GM21515 (cell line): ENCODE measurements around the gene HLX.

Experiments
- ATAC-seq: cut with Tn5 transposase; IDR thresholded peaks from one replicate; pipeline ENCODE4 v1.9.1; 2021; ENCODE audit not compliant: unreplicated experiment

The HLX gene

DNA sequence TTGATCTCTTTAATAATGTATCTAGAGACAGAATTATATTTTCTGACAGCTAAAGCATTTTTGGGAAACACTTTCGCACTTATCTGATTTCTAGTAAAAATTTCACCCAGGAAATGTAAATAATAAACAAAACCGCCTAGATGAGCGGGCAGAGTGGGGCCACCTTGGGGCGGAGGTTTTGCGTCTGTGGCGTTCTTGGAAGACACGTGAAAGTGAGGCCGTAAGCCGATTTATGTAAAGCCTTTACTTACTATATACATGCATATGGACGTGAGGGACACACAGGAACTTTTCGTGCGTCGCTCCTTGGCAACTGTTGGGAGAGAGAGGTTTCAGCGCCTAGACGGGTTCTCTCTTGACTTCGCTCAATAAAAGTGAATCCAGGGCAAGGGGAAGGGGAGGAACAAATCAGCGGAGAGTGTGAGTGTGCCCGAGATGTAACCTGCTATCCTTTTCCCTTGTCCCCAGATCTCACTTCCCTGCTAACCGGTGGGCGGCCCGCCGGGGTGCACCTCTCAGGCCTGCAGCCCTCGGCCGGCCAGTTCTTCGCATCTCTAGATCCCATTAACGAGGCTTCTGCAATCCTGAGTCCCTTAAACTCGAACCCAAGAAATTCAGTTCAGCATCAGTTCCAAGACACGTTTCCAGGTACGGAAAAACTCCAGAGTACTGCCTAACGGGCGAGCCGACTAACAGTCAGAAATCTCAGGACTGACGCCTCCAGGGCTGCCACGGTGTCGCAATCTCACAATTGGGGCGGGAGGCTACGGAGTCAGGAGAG is 1.7 kb downstream of the HLX start:
- no peak for ATAC-seq

DNA sequence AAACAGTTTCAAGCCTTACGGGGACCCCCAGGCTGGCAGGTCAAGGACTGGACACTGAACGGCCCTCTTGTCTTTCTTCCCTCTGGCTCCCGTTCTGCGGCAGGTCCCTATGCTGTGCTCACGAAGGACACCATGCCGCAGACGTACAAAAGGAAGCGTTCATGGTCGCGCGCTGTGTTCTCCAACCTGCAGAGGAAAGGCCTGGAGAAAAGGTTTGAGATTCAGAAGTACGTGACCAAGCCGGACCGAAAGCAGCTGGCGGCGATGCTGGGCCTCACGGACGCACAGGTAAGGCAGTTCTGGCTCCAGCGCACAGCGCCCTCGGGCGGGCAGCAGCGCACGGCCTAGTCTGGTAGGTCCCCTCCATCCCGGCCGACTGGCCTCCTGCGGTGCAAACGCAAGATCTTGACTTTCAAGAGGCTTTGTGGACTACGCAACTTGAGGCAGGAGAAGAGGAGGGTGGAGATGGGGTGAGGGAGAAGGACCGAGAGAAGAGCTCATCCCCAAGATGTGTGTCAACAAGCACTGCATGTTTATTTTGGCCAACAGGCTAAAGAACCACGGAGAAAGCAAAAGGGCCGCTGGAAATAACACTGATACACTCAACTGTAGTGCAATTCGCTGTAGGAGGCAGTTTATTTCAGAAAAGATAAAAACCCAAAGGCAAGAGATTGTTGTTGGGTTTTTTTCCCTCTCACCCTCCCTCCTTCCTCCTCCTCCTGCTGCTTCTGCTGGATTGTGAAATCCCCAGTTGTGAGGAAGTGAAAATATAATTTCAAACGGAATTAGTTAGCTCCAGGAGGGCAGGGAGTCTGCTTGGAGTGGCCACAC is 3.0 kb downstream of the HLX start:
- no peak for ATAC-seq

- ATAC-seq, result no peak
These were observed 5.1 kb downstream of the HLX start for GRCh38 chr1:220884109-220884980.

GRCh38 chr1:220884981-220885918 is 6.0 kb downstream of the HLX start:
- ATAC-seq, result no peak

- ATAC-seq, result no peak
These were observed 6.7 kb downstream of the HLX start for GRCh38 chr1:220885971-220886370.

DNA sequence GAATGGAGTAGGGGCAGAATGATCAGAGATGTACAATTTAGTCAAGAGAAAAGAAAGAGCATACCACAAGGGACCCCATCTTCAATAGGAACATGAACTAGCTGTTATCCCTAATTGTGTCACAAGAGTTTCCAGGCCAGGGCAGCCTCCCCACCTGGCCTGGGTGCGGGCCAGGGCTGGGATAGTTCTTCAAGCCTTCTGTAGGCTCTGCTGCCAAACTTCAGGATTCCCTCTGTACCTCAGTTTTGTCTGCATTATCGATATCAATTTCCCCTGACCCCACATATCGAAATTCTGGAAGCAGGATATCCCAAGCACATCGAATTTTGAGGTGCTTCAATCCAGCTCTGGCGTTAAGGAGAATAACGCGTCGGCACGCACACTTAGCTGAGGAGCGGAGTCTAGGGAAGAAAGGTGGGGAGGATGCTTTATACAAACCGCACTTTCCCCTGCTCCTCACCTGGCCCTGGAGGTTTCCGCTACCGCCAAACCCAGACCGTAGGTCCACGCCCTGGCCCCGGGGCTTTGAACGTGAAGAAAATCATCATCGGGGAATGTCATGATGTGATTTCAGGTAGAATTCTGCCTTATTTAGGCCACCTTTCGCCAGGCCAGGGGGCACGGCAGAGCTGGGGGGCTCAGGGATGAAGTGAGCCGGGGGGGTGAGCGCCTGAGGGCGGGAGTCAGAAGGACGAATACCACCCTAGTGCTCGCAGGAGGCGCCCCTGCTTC is 7.4 kb downstream of the HLX start:
- no peak for ATAC-seq

- ATAC-seq, result no peak
These were observed 7.9 kb downstream of the HLX start for GRCh38 chr1:220887202-220887519.

- ATAC-seq, result no peak
These were observed 8.5 kb downstream of the HLX start for GRCh38 chr1:220887520-220888416.

GRCh38 chr1:220888417-220888986 is 9.3 kb downstream of the HLX start:
- ATAC-seq, result no peak

DNA sequence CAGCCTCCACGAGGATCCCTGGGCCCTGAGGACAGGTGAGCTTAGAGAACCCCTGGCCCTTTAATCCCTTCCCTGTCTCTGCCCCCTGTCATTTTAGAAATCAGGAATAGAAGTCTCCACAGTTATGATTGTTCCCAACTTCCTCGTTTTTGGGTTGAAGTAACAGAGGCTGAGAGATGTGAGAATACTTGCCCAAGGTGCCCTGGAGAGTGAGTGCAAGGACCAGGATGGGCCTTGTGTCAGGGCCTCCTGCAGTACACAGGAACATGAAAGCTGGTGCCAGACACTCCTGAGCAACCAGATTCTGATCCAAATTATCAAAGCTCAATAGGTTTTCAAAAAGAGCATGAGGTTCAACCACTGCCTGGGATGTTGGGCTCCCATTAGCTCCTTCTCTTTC is 10.1 kb downstream of the HLX start:
- no peak for ATAC-seq

DNA sequence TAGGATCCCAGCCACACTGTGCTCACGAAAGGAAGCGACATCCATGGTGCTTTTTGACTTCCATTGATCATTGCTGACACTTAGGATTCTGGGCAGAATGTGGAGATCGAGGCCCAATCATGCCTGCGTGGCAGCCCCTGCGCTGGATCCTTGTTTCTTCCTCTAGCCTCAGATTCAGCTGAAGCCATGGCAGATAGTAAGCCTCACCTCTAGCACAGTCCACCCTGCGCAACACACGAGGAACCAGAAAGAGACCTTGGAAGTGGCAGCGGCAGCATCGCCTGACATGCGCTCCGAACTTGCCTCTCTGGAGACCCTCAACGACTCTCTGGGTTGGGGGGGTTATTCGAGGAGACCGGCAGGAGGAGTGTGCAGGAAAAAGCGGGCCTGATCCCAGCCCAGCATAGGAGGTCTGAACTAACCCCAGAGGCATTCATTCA is 10.6 kb downstream of the HLX start:
- no peak for ATAC-seq

GRCh38 chr1:220890602-220891001 is 11.4 kb downstream of the HLX start:
- no peak for ATAC-seq

- ATAC-seq, result no peak
These were observed 12.2 kb downstream of the HLX start for GRCh38 chr1:220891224-220892085.

DNA sequence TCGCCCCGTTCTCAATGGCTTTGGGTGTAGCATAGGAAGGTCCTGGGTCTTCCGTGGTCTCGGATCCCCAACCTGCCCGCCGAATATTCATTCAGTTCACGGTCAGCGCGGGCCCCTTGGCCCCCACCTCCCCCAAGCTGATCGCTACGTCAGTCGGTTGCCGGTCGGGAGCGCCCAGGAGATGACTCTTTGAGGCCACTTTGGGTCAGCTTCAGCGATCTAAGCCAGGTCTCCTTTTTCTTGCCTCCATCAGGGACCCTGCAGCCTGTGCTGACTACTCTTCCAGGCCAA is 12.8 kb downstream of the HLX start:
- no peak for ATAC-seq

DNA sequence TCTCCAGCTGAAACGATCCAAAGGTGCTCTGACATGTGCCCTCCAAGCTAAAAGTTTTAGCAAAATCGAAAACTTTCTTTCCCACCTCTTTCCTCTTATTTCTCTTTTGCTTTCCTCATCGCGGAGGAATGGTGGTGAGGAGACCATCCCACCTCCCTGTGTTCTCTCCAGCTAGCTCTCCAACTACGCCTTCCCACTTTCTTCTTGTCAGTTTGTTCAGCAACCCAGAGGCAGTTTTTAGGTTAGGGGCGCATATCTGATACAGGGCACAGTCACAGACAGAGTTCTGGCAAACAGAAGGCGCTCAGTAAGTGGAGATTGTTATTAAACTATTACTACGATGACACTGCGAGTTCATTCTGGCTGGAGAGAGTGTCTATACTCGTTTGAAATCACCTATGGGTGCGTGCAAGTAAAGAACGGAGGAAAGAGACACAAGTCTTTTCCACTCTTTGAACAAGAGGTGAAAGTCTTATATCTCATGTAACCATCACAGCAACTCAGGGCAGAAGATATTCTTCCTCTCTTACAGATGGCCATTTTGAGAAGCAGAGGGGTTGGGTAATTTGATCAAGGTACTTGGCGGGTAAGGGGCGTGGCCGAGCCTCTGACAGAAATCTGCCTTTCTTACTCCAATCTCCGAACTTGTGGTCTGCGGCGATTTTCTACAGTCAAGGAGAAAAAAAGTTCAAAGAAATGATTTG is 13.9 kb downstream of the HLX start:
- ATAC-seq, result no peak

- no peak for ATAC-seq
These were observed 14.4 kb downstream of the HLX start for GRCh38 chr1:220893701-220894024.
